HG02678 (cell line): ENCODE results near the gene GRK3.
A peak's percentile ranks its signal among the peaks of the same experiment; 100 is the strongest.

Source experiments
- ATAC-seq: cut with Tn5 transposase; IDR thresholded peaks from one replicate; pipeline ENCODE4 v1.9.1; 2021; ENCODE audit warnings: mild to moderate bottlenecking, moderate library complexity; ENCODE audit not compliant: unreplicated experiment

The GRK3 gene

GRCh38 chr22:25656724-25657123, 92.2 kb downstream of the GRK3 start:
- peak; percentile 83 for ATAC-seq

- ATAC-seq: no peak
Observed at GRCh38 chr22:25658633-25659032, 94.2 kb downstream of the GRK3 start.

- no peak for ATAC-seq
Observed at GRCh38 chr22:25659413-25659812, 94.9 kb downstream of the GRK3 start.

GRCh38 chr22:25660336-25660735, 95.9 kb downstream of the GRK3 start:
- ATAC-seq: no peak

GRCh38 chr22:25661073-25661472, 96.6 kb downstream of the GRK3 start:
- ATAC-seq: no peak

DNA sequence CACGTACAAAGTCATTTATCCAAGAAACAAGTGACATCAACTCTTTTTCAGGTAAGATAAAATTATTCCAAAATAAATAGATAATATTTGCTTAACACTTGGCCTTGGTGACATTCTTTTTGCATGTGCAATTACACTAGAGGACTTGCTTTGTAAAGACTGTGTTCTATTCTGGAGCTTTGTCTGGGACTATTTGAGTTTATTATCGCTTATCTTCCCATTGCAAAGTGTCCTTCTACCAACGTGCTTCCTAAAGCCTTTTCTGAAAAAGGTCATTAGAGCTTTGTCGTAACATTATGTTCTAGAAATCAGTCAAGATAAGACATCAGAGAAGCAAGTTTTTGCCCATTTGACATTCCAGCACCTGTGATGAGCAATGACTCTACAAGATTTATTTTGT, 99.2 kb downstream of the GRK3 start:
- no peak for ATAC-seq

- no peak for ATAC-seq
Observed at GRCh38 chr22:25666308-25666707, 101.8 kb downstream of the GRK3 start.

DNA sequence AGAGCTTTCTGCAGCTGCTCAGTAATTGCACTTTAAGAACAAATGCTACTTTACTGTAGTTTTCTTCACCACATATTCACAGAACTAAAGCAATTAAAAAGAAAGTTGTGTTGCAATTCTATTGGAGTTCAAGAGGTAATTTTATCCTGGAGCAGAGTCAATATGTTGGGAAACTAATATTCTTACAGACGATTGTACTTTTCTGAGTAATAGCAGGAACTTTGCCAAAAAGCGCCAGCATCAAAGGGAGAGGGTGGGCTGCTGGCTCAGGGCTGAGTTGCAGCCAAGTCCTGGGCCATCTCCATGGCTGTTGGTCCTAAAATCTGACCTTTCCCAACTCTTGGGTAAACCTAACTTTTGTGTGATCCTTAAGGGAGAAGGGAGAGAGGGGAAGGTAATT, 104.0 kb downstream of the GRK3 start:
- ATAC-seq: no peak

- ATAC-seq: no peak
Observed at GRCh38 chr22:25669253-25670069, 105.0 kb downstream of the GRK3 start.

GRCh38 chr22:25670070-25670461, 105.6 kb downstream of the GRK3 start:
- no peak for ATAC-seq

- no peak for ATAC-seq
Observed at GRCh38 chr22:25672289-25673084, 108.0 kb downstream of the GRK3 start.

GRCh38 chr22:25673713-25674112, 109.2 kb downstream of the GRK3 start:
- ATAC-seq: no peak

GRCh38 chr22:25677631-25678030, 113.2 kb downstream of the GRK3 start:
- no peak for ATAC-seq

DNA sequence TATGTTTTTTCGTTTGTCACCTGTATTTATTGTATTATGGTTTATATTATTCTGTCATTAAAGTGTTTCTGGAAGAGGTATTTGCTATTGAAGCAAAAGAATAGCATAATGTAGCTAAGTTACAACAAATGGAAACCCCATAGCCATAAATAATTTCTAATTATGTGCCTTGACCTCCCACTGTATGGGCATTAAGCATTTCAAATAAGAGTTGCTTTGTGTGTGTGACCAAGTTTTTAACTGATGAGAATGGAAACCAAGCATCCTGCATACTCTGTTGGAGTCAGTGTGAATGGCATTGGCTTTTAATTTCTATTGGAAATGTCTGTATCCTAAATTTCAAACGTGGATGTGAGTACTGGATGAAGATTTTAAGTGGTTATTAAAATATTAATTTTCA, 115.6 kb downstream of the GRK3 start:
- ATAC-seq: no peak

GRCh38 chr22:25680956-25681355, 116.5 kb downstream of the GRK3 start:
- no peak for ATAC-seq

DNA sequence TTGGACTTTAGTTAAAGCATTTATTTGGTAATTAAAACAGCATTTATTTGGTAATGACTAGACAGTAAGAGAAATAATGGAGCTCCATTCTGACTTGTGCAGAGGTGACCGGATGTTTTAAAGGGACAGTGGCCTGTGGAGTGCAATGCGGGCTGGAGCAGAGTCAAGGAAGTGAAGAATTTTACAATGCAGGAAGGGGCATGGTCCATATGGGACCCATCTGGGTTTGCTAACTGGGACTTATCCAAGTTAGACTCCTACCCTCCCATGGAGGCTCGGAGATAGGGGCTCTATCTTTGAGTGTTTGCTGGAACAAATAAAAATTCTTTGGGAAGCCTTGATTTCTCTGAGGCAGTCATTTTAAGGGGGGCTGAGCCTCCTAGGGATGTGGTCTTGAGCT, 117.6 kb downstream of the GRK3 start:
- ATAC-seq: no peak

DNA sequence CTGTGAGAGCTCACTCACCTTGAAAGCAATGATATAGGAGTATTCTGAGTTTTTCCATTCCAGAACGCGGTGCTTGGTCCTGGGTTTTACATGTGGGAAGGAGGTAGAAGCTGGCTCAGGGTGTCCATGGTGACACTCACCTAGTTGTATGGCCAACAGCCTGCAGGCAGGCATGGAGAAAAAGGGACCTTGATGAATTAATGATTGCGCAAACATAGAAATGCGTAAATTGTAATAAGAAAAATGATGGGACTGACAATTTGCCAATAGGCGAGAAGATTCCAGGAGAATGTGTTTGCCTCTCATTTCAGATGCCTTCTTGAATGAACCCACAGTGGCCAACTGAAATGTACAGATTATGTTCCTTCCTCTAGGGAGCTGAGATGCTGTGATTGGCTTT, 124.2 kb downstream of the GRK3 start:
- no peak for ATAC-seq

- ATAC-seq: no peak
Observed at GRCh38 chr22:25689631-25690030, 125.2 kb downstream of the GRK3 start.

GRCh38 chr22:25690798-25691197, 126.3 kb downstream of the GRK3 start:
- ATAC-seq: no peak

DNA sequence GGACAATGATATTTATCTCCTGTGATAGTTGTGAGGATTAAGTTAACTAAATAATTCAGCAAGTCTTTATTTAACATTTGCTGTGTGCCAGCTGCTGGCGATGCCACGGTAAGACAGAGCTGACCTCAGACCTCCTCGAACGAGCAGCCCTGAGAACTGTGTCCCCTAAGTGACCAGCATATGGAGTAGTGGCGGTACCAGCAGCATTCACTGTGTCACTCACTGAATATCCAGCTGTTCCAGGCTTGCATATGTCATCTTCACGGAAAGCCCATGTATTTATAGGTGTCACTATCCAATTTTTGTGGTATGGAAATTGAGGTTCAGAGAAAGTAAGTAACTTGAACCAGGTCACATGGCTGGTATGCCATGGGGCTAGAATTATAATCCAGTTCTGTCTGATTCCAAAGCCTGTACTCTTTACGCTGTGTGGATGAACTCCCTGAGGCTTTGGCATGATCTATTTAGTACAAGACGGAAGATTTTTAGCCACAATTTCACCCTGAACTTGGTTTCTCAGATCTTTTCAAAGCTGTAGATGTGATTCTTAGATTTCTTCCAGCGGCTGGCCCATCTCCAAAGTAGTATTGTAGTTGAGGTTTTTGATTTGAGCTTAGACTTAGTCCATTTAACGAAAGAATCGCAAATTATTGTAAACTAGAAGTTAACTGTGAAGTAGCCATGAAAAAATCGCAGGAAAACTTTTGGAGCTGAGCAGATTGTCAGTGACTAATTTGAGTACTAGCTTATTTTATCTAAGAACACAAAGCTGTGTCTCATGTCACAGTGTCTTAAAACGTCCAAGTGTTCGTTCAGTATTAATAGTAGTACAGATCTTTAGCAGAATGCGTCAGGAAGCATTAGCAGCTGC, 128.2 kb downstream of the GRK3 start:
- no peak for ATAC-seq

DNA sequence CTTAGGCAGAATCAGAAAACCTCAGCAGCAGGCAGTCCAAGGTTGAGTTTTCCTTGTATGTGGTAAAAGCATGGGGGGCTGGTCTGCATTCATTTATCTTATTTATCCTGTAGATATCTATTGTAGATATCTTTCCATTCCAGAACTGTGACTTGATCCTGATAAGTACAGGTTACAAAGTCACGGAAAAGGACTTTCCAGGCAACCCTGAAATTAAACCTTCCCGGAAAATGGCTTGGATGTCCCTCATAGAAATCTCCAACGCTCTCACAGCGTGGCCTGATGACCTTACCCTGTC, 128.7 kb downstream of the GRK3 start:
- ATAC-seq: no peak
